Karpas-422 (cell line): ENCODE results near the gene CSNK1G2. TPM values are rescaled to one million over a fixed set of nuclear protein-coding genes. Genes with fewer than 3 reads are reported as not detected.
A peak's percentile ranks its signal among the peaks of the same experiment; 100 is the strongest.
"Not testable (repeated sequence)": the region's sequence is repeated elsewhere in the genome, so short reads cannot be mapped to it uniquely, and the experiment has no call there.

Source experiments
- DNase-seq: peaks from one replicate; pipeline ENCODE4 v3.0.0-alpha.2; 2015
- H2AFZ ChIP-seq: fragments of 200-600 bp; sonication (generic); 2 replicates; pipeline ENCODE4 v1.6.1; 2014; ENCODE audit warnings: antibody characterized with exemption, low read length, mixed read lengths
- H3K27ac ChIP-seq: fragments of 200-600 bp; sonication (generic); 2 replicates; pipeline ENCODE4 v1.5.1; 2014; ENCODE audit warnings: mild to moderate bottlenecking, low read length, moderate library complexity
- H3K27me3 ChIP-seq: fragments of 200-600 bp; sonication (generic); 2 replicates; pipeline ENCODE4 v1.6.1; 2014; ENCODE audit warnings: low read length, mixed read lengths
- H3K36me3 ChIP-seq: fragments of 200-600 bp; sonication (generic); 2 replicates; pipeline ENCODE4 v1.6.1; 2014; ENCODE audit warnings: low read length, mixed read lengths; ENCODE audit not compliant: insufficient read depth
- H3K4me1 ChIP-seq: fragments of 200-600 bp; sonication (generic); 2 replicates; pipeline ENCODE4 v1.6.1; 2014; ENCODE audit warnings: mild to moderate bottlenecking, low read length, mixed read lengths
- H3K4me2 ChIP-seq: fragments of 200-600 bp; sonication (generic); 2 replicates; pipeline ENCODE4 v1.6.1; 2014; ENCODE audit warnings: low read length, low read depth, mild to moderate bottlenecking; ENCODE audit not compliant: poor library complexity, severe bottlenecking
- H3K4me3 ChIP-seq: fragments of 200-600 bp; sonication (generic); 2 replicates; pipeline ENCODE4 v1.5.1; 2014; ENCODE audit warnings: mild to moderate bottlenecking, antibody characterized with exemption, low read length, mixed read lengths
- H3K79me2 ChIP-seq: fragments of 200-600 bp; sonication (generic); 2 replicates; pipeline ENCODE4 v1.6.1; 2014; ENCODE audit warnings: mild to moderate bottlenecking, low read length, mixed read lengths
- H3K9ac ChIP-seq: fragments of 200-600 bp; sonication (generic); 2 replicates; pipeline ENCODE4 v1.6.0; 2014; ENCODE audit warnings: low read length
- H3K9me2 ChIP-seq: fragments of 200-600 bp; sonication (generic), shearing (Covaris generic); replicated peaks from 2 replicates; pipeline ENCODE4 v1.6.0; 2014; ENCODE audit warnings: mild to moderate bottlenecking, low read length, moderate library complexity; ENCODE audit not compliant: insufficient read depth
- H3K9me3 ChIP-seq: fragments of 300-700, 200-600 bp; sonication (generic); 2 replicates; pipeline ENCODE4 v1.6.1; 2014; ENCODE audit warnings: low read length, mixed read lengths
- H4K20me1 ChIP-seq: fragments of 200-600 bp; sonication (generic); 2 replicates; pipeline ENCODE4 v1.6.1; 2014; ENCODE audit warnings: mild to moderate bottlenecking, antibody characterized with exemption, low read length, low read depth; ENCODE audit not compliant: insufficient read depth
- total RNA-seq: library from RNA; depleted of rRNA; stranded (reverse); fragments of >200 nt; shearing (Covaris generic); gene quantifications from 2 replicates; pipeline ENCODE4 v1.2.3, GENCODE V29; 2014; ENCODE audit warnings: low replicate concordance

The CSNK1G2 gene
- total RNA-seq, 1 experiment from 2014 or later: 57.1 TPM

DNA sequence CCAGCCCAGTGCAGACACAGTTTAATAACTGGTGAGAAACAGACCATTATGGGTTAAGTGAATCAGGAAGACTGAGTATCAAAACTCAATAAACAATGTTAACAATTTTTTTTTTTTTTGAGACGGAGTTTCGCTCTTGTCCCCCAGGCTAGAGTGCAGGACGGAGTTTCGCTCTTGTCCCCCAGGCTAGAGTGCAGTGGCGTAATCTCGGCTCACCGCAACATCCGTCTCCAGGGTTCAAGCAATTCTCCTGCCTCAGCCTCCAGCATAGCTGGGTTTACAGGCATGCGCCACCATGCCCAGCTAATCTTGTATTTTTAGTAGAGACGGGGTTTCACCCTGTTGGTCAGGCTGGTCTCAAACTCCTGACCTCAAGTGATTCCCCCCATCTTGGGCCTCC is 47.5 kb downstream of the CSNK1G2 start:
- H3K4me1 ChIP-seq, H4K20me1 ChIP-seq, H3K27me3 ChIP-seq, H3K27ac ChIP-seq, DNase-seq, H3K4me3 ChIP-seq, H3K4me2 ChIP-seq, H3K9me3 ChIP-seq, H3K9me2 ChIP-seq, H2AFZ ChIP-seq, H3K79me2 ChIP-seq, H3K9ac ChIP-seq: not testable (repeated sequence)
- peaks cover 19% of the 10 kb centered on the region for H3K36me3 ChIP-seq

DNA sequence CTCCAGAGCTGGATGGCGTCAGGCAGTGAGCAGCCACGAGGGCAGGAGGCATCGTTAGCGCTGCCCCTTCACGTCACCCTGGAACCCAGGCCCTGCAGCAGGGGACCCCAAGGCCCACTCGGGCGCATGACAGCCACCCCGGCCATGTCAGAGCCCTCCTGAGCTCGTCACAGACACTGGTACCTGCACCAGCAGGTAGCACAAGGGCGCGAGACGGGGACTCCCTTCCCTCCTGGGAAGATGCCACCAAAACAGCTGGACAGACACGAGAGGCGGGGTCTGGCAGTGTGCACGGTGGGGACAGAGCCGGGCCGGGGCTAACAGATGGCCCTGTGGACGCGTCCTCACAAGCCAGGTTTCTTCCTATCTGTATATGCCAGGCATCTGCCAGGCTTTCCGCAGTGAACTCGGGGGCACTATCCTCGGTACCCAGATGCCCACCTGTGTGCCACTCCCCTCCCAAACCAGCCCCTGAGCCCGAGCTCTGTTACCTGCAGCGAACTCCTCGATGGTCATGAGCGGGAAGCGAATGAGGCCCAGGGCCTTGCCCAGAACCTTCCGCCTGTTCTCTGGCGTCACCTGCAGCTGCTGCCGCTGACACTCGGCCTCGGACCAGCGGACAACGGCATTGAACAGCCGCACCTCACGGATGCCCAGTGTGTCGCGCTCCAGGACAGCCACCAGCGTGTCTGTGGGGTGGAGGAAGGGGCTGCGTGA is 48.7 kb downstream of the CSNK1G2 start:
- no peaks in the 10 kb centered on the region for H3K9me3 ChIP-seq
- no peaks in the 10 kb centered on the region for H3K9me2 ChIP-seq

DNA sequence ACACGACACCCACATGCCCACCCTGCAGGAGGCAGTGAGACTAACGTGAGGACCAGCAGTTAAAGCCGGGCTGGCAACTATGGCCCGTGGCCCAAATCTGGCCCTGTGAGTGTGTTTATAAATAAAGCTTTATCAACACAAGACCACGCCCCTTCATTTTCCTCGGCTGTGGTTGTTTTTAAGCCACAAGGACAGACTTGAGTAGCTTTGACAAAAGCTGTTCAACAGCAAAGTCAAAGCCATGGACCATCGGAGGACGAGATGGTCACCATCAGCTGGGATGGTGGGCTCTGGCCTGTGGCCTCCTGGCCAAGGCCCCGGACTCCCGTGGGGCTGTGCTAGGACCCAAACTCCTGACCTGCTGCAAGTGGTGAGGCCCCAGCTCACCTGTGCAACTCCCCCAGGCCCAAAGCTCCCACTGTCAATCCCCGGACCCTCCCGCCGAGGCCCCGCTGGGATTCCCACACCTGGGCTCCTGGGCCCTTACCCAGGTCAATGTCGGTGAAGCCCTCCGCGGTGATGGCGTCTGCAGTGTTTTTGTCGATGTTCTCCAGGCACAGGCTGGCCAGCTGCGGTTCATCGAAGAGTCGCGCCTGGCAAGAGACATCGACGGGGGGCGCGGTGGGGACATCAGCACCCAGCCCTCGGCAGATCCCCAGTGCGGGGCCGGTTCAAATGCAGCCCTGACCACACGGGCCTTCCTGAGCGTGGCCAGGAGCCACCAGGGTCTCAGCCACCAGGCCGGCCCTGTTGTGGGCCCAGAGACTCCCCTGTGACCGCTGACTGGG is 49.5 kb downstream of the CSNK1G2 start:
- no peak overlapping the region for H3K4me2 ChIP-seq
- no peaks in the 10 kb centered on the region for H3K79me2 ChIP-seq
- H3K9ac ChIP-seq: no peak overlapping the region
- DNase-seq: no peak
- no peaks in the 10 kb centered on the region for H3K4me1 ChIP-seq
- H2AFZ ChIP-seq: no peak overlapping the region
- no peak overlapping the region for H3K4me3 ChIP-seq
- no peaks in the 10 kb centered on the region for H3K9me3 ChIP-seq
- no peaks in the 10 kb centered on the region for H3K27me3 ChIP-seq
- no peak overlapping the region for H3K27ac ChIP-seq
- H3K36me3 ChIP-seq: peaks cover 20% of the 10 kb centered on the region
- H3K9me2 ChIP-seq: no peaks in the 10 kb centered on the region
- peaks cover 3% of the 10 kb centered on the region; the same call in 1 of the 2 replicates for H4K20me1 ChIP-seq

More for the DNA sequence above, 48.7 kb downstream of the CSNK1G2 start:
- no peaks in the 10 kb centered on the region for H3K79me2 ChIP-seq
- H3K4me3 ChIP-seq: no peak overlapping the region
- no peak overlapping the region for H3K9ac ChIP-seq
- peaks cover 20% of the 10 kb centered on the region for H3K36me3 ChIP-seq
- H2AFZ ChIP-seq: no peak overlapping the region
- H4K20me1 ChIP-seq: peaks cover 3% of the 10 kb centered on the region; the same call in 1 of the 2 replicates
- DNase-seq: no peak
- no peak overlapping the region for H3K27ac ChIP-seq
- H3K4me2 ChIP-seq: no peak overlapping the region
- no peaks in the 10 kb centered on the region for H3K27me3 ChIP-seq
- no peaks in the 10 kb centered on the region for H3K4me1 ChIP-seq

DNA sequence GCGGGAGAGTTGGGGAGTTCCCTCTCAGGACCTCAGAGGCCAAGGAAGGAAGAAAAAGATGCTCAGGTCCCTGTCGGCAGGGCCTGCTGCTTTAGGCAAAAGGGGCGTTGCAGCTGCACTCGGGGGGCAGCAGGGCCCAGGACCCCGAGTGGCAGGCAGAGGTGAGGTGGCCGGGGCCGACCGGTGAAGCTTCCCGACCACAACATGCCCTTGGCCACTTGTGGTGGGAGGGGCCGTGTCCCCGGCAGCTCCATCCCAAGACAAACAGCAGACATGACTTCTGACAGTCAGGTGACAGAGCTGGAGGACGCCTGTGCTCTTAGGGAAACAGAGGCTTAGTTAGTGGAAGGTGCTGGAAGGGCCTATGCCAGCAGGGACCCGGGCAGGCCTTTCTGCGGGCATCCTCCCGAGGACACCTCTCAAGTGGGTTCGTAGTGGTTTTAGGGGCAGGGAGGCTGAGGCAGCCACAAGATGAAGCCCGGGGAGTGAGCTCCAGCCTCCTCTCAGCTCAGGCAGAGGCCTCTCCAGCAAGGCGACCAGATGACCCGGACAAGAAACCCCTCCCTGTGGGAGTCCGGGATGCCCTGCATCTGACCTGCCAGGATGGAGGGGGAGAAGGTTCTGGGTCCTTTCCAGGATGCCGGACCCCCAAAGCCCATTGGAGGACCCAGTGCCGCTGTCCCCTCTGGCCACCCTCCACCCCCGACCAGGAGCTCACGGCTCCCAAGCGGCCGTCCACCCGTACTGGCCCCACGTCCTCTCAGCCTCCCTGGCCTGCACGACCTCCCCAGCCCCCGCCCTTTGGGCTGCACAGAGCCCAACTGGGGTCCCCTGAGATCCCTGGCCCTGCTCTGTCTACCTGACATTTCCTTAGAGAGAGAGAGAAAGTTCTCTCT is 50.3 kb downstream of the CSNK1G2 start:
- no peaks in the 10 kb centered on the region for H3K79me2 ChIP-seq
- no peaks in the 10 kb centered on the region for H3K27me3 ChIP-seq
- no peak overlapping the region for H3K4me3 ChIP-seq
- H3K9me3 ChIP-seq: no peaks in the 10 kb centered on the region
- H3K9me2 ChIP-seq: no peaks in the 10 kb centered on the region
- no peak overlapping the region for H3K9ac ChIP-seq
- no peak for DNase-seq
- H3K27ac ChIP-seq: no peak overlapping the region
- no peak overlapping the region for H2AFZ ChIP-seq
- no peak overlapping the region for H3K4me2 ChIP-seq
- H4K20me1 ChIP-seq: peaks cover 3% of the 10 kb centered on the region; the same call in 1 of the 2 replicates
- no peaks in the 10 kb centered on the region for H3K4me1 ChIP-seq
- peaks cover 24% of the 10 kb centered on the region for H3K36me3 ChIP-seq

DNA sequence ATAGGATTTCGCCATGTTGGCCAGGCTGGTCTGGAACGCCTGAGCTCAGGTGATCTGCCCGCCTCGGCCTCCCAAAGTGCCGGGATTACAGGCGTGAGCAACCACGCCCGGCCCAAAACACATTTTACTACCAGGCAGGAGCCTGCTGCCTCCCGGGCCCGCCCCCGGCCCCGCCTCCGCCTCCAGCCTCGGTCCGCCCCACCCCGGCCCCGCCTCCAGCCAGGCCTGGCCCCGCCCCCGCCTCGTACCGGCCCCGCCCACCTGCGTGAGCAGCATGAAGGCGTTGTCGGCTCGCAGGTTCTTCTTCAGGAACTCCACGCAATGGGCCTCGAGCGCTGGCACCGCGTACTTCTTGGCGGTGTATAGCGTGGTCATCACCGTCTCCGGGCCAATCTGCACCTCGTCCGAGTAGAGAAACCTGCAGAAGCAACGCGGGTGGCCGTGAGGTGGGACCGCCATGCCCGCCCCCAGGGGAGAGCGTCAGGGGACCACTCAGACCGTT is 51.8 kb downstream of the CSNK1G2 start:
- peaks cover 3% of the 10 kb centered on the region; the same call in 1 of the 2 replicates for H4K20me1 ChIP-seq
- no peak overlapping the region for H2AFZ ChIP-seq
- no peak overlapping the region for H3K9ac ChIP-seq
- H3K9me2 ChIP-seq: no peaks in the 10 kb centered on the region
- H3K9me3 ChIP-seq: no peaks in the 10 kb centered on the region
- H3K79me2 ChIP-seq: no peaks in the 10 kb centered on the region
- no peaks in the 10 kb centered on the region for H3K4me1 ChIP-seq
- H3K27ac ChIP-seq: no peak overlapping the region
- peaks cover 26% of the 10 kb centered on the region for H3K36me3 ChIP-seq
- DNase-seq: peak; percentile 85
- H3K4me2 ChIP-seq: no peak overlapping the region
- no peaks in the 10 kb centered on the region for H3K27me3 ChIP-seq
- no peak overlapping the region for H3K4me3 ChIP-seq

DNA sequence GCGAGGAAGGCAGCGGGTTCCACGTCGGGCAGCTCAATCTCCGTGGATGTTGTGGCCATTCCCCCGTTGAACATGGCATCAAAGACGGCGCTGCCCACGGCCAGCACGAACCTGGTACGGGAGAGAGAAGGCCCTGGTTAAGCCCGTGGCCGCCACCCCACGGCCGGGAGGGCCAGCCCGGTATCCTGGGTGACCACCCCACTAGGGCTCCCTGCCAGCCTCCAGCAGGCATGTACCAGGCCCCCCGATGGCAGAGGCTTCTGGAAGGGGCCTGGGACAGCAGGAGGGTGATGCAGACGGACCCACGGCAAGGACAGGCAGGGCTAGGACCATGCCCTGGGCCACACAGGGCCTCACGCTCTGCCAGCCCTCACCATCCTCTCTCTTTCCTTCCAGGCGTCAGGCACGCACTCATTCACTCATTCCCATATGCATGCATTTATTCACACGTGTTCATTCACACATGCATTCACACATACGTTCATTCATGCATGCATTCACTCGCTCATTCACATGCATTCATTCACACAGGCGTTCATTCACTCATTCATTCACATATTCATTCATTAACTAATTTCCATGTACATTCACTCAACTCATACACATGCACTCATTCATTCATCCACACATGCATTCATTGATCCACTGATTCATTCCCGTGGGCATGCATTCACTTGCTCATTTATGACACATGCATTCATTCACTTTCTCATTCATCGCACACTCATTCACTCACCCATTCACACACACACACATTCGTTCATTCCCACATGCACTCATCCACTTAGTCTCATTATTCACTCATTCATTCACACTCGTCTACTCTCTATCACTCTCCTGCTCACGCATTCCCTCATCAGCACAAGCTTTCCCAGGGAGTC is 56.6 kb downstream of the CSNK1G2 start:
- Histone ChIP-seq H3K9me3 (no peaks in the 10 kb centered on the region), H3K27ac (no peak overlapping the region), H2AFZ (no peak overlapping the region), H3K9me2 (no peaks in the 10 kb centered on the region), H3K4me2 (no peak overlapping the region), H3K9ac (no peak overlapping the region), H3K79me2 (peaks cover 11% of the 10 kb centered on the region; the same call in 1 of the 2 replicates), H3K27me3 (no peaks in the 10 kb centered on the region), H4K20me1 (peaks cover 3% of the 10 kb centered on the region; the same call in 1 of the 2 replicates), H3K36me3 (peaks cover 16% of the 10 kb centered on the region), H3K4me3 (no peak overlapping the region), H3K4me1 (no peaks in the 10 kb centered on the region)
- DNase-seq: no peak
